LNCaP clone FGC (cell line): ENCODE measurements around the gene EMX2.

Experiments
- DNase-seq: peaks from one replicate; pipeline ENCODE4 v3.0.0-alpha.2; 2011; ENCODE audit warnings: low read depth
- H3K4me3 ChIP-seq: 2 replicates; pipeline ENCODE4 v1.5.1; 2011; ENCODE audit warnings: mild to moderate bottlenecking, low read depth, low read length, control low read depth
- TF ChIP-seq, protein P1 (sequence below): IDR thresholded peaks from 2 replicates; pipeline ENCODE4 v1.5.1; 2012; ENCODE audit warnings: mild to moderate bottlenecking; ENCODE audit not compliant: control insufficient read depth, insufficient read depth; ENCODE audit errors: extremely low read depth

The EMX2 gene

DNA sequence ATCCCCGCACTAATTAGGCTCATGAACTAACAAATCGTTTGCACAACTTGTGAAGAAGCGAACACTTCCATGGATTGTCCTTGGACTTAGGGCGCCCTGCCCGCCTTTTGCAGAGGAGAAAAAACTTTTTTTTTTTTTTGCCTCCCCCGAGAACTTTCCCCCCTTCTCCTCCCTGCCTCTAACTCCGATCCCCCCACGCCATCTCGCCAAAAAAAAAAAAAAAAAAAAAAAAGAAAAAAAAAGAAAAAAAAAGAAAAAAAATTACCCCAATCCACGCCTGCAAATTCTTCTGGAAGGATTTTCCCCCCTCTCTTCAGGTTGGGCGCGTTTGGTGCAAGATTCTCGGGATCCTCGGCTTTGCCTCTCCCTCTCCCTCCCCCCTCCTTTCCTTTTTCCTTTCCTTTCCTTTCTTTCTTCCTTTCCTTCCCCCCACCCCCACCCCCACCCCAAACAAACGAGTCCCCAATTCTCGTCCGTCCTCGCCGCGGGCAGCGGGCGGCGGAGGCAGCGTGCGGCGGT, at the start of gene EMX2:
Gene EMX2 (plus strand): TSS at position 41 of the 519 bp plus-strand sequence. CDS start 522 bp downstream, outside the sequence.
- TF ChIP-seq, protein P1, sequence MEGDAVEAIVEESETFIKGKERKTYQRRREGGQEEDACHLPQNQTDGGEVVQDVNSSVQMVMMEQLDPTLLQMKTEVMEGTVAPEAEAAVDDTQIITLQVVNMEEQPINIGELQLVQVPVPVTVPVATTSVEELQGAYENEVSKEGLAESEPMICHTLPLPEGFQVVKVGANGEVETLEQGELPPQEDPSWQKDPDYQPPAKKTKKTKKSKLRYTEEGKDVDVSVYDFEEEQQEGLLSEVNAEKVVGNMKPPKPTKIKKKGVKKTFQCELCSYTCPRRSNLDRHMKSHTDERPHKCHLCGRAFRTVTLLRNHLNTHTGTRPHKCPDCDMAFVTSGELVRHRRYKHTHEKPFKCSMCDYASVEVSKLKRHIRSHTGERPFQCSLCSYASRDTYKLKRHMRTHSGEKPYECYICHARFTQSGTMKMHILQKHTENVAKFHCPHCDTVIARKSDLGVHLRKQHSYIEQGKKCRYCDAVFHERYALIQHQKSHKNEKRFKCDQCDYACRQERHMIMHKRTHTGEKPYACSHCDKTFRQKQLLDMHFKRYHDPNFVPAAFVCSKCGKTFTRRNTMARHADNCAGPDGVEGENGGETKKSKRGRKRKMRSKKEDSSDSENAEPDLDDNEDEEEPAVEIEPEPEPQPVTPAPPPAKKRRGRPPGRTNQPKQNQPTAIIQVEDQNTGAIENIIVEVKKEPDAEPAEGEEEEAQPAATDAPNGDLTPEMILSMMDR = no peak
- no peak for DNase-seq
- H3K4me3 ChIP-seq = no peak within 1 kb of the TSS

DNA sequence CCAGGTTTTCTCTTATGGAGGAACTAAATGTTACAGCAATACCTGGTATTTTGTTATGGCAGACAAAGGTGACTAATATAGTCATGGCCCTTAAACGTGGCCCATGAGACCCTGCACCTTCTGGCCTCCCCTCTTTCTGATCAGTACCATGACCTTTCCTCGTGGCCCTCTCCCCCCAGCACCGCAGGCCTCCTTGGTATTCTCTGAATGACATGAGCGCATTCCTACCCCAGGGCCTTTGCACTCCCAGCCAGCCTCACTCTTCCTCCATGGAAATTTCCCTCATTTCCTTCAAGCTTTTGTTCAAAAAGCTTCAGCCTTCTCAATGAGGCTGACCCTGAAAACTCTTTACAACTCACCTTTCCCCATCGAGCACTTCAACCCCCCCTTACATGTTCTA, 46.5 kb upstream of the EMX2 start:
- TF ChIP-seq, protein P1 = no peak
- no peak for DNase-seq
- H3K4me3 ChIP-seq = no peak overlapping the region

DNA sequence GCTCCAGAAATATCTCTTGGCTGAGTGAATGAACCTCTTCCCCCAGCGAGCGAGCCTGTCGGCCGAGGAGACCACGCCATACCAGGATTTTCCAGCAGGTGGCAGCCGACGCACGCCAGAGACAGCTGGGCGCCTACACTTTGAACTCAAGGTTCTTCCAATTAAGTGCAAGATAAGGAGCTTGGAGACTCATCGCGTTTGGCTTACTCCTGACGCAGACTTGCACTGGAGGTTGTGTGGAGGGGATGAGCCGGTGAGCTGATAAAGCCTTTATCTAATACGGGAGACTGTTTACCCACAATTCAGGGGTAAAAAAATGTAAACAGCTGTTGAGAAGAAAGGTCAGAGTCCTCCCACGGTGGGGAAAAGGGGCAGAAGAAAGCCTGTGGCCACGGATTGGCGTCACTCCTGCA, 45.9 kb upstream of the EMX2 start:
- TF ChIP-seq, protein P1 = peak; percentile 97
- H3K4me3 ChIP-seq = no peak overlapping the region
- peak; percentile 61 for DNase-seq

DNA sequence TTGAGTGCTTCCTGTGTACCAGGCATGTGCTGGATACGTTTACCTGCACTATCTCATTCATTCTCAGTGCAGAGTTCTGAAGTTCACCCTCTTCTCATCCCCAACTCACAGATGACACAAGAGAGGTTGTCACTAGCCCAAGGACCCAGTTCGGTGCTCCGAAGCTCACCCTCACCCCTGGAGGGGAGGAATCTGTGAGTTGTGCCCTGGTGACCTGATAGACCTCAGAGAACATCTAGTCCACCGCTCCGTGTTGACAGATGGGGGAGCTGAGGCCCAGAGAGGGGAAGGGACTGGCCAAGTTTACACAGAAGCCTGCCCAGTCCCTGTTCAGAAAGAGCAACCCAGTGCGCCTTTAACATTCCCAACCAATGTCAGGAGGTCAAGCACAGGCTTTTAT, 44.8 kb upstream of the EMX2 start:
- TF ChIP-seq, protein P1 = no peak
- no peak overlapping the region for H3K4me3 ChIP-seq
- no peak for DNase-seq

DNA sequence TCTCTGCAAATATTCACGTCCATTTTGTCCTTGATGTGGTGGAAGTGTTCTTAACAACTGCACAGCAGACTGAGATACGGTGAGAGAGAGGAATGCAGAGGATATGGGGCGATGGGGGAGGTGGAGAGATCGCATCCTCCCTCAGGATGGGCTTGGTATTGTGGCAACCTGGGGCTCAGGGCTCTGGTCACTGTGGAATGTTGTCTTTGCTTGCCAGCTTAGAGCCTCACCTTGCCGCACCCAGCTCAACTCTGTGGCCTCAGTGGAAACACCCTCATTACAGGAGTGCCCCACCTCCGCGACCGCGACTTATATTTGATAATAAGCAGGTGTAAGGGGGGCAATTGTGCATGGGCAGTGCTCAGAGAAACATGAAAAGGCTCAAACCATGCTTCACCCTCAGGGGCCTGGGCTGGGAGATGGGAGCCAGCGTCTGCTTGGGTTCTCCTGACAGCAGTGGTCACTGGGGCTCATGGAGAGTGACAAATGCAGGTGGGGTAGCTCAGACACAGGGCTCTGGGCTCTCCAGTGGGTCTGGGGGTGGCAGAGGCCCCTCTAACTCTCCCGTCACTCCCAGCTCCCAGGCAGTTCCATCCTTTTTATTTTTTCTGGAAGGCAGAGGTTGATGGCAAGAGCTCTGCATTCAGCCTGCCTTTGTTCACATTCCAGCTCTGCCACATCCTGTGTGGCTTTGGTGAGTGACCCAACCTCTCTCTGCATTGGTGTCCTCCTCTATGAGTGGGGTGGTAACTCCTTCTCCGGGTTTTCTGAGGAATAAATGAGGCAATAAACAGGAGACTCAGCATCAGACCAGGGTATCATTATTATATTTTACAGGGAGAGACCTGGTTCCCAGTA, 43.1 kb upstream of the EMX2 start:
- H3K4me3 ChIP-seq = no peak overlapping the region
- TF ChIP-seq, protein P1 = no peak
- DNase-seq = no peak

DNA sequence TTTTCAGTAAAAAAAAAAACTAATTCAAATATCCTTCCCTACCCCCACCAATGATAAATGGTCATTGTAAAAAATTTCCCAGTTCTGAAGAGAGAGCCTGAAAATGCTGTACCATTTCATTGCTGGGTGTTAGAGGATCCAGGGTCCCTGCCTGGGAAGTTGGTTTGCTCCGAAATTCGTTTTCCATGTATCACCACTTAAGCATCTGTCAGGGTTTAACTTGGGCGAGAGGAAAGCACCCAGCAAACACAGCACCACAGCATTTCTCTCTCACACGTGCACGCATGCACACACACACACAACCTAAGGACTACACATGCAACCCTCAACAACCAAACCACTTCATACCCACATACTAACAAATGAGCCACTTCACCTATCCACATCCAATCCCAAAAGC, 42.1 kb upstream of the EMX2 start:
- TF ChIP-seq, protein P1 = no peak
- DNase-seq = no peak
- no peak overlapping the region for H3K4me3 ChIP-seq
